GM19043 (cell line): ENCODE measurements around the gene TRIM17.

Experiments
- ATAC-seq: cut with Tn5 transposase; IDR thresholded peaks from one replicate; pipeline ENCODE4 v1.9.1; 2021; ENCODE audit warnings: low read depth; ENCODE audit not compliant: unreplicated experiment

TRIM17 gene

GRCh38 chr1:228371741-228372182 lies 44.9 kb downstream of the TRIM17 start:
- no peak for ATAC-seq

GRCh38 chr1:228370941-228371740 lies 45.5 kb downstream of the TRIM17 start:
- ATAC-seq: no peak

GRCh38 chr1:228370439-228370940 lies 46.2 kb downstream of the TRIM17 start:
- ATAC-seq: no peak

GRCh38 chr1:228369608-228370438 lies 46.8 kb downstream of the TRIM17 start:
- no peak for ATAC-seq

GRCh38 chr1:228368801-228369607 lies 47.7 kb downstream of the TRIM17 start:
- ATAC-seq: no peak

- ATAC-seq: no peak
These were observed 48.6 kb downstream of the TRIM17 start for GRCh38 chr1:228367798-228368791.

- no peak for ATAC-seq
These were observed 49.6 kb downstream of the TRIM17 start for GRCh38 chr1:228366866-228367741.

- ATAC-seq: no peak
These were observed 50.4 kb downstream of the TRIM17 start for GRCh38 chr1:228366062-228366865.

- no peak for ATAC-seq
These were observed 51.2 kb downstream of the TRIM17 start for GRCh38 chr1:228365271-228366061.

GRCh38 chr1:228364706-228365213 lies 51.9 kb downstream of the TRIM17 start:
- no peak for ATAC-seq

GRCh38 chr1:228364068-228364705 lies 52.5 kb downstream of the TRIM17 start:
- no peak for ATAC-seq

- ATAC-seq: no peak
These were observed 53.0 kb downstream of the TRIM17 start for GRCh38 chr1:228363686-228364067.

GRCh38 chr1:228362884-228363450 lies 53.7 kb downstream of the TRIM17 start:
- ATAC-seq: no peak

- ATAC-seq: no peak
These were observed 54.3 kb downstream of the TRIM17 start for GRCh38 chr1:228362141-228362883.
